ENCODE data around the gene MLPH. TPM values are rescaled to one million over a fixed set of nuclear protein-coding genes. Genes with fewer than 3 reads are reported as not detected.

Gene MLPH, protein sequence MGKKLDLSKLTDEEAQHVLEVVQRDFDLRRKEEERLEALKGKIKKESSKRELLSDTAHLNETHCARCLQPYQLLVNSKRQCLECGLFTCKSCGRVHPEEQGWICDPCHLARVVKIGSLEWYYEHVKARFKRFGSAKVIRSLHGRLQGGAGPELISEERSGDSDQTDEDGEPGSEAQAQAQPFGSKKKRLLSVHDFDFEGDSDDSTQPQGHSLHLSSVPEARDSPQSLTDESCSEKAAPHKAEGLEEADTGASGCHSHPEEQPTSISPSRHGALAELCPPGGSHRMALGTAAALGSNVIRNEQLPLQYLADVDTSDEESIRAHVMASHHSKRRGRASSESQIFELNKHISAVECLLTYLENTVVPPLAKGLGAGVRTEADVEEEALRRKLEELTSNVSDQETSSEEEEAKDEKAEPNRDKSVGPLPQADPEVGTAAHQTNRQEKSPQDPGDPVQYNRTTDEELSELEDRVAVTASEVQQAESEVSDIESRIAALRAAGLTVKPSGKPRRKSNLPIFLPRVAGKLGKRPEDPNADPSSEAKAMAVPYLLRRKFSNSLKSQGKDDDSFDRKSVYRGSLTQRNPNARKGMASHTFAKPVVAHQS
- under 1 TPM in 1 of 2 experiments, not detected in 1; 0.39 TPM for total RNA-seq
- not detected for polyA plus RNA-seq (2013, experiment 1 of 2)
- polyA plus RNA-seq (2013, experiment 2 of 2) = not detected
- 0 to 0.31 (median 0) reads per million in 172 experiments for total RNA-seq

DNA sequence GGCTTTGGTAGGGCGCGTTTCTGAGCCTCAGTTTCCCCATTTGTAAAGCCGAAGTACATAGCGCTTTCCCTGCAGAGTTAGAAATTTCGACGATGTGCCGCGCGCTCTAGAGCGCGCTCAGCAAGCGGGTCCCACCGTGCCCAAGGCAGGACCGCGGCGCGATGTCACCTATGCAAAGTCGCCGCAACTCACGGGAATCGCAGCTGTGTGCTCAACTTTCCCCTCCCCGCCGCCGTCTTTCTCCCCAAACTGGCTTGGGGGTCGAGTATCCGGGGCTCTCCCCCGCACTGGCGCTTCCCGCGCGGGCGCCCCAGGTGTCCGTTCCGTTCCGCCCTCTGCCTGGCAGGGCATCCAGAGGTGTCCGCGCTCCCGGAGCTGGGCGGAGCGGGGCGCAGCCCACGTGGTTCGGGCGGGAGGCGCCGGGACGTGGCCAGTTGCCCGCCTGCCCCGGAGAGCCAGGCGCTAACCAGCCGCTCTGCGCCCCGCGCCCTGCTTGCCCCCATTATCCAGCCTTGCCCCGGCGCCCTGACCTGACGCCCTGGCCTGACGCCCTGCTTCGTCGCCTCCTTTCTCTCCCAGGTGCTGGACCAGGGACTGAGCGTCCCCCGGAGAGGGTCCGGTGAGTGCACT is at the start of gene MLPH:
MLPH (plus strand) TSS at position 433 of the 630 bp plus-strand sequence. CDS start 6,176 bp downstream, outside the sequence.
- Histone ChIP-seq H3K4me3 (ENCODE audit: low read length) (no peak within 1 kb of the TSS), H3K4me1 (ENCODE audit: insufficient read depth, low read length) (peaks cover 4% of the 10 kb centered on the region), H3K9me3 (ENCODE audit: control insufficient read depth in 1 of 2, insufficient read depth in 1 of 2, low read length in 2 of 2) (peaks cover 13 to 26% of the 10 kb centered on the region in 2 experiments), H3K27ac (ENCODE audit: low read depth in 1 of 2, low read length in 2 of 2) (no peak within 1 kb of the TSS), H3K36me3 (ENCODE audit: insufficient read depth, low read length) (no peaks in the 10 kb centered on the region), H3K27me3 (ENCODE audit: control insufficient read depth in 1 of 2, insufficient read depth in 2 of 2, low read length in 2 of 2) (peaks cover 31 to 45% of the 10 kb centered on the region in 2 experiments)
- H3K36me3 Mint-ChIP-seq (ENCODE audit: low read depth) = no peaks in the 10 kb centered on the region
- peaks cover 62% of the 10 kb centered on the region for H3K27me3 Mint-ChIP-seq
- H3K9me3 Mint-ChIP-seq = peaks cover 9% of the 10 kb centered on the region
- ChIA-PET POLR2A (no interaction called here), CTCF (no interaction called here)
- H3K4me3 Mint-ChIP-seq = no peak within 1 kb of the TSS
- H3K4me1 Mint-ChIP-seq (ENCODE audit: low read depth) = peaks cover 4% of the 10 kb centered on the region
- DNase-seq (no peak), ATAC-seq (ENCODE audit: poor library complexity) (no peak)
- H3K27ac Mint-ChIP-seq = no peak within 1 kb of the TSS
- intact Hi-C loops (cut with DNase I, micrococcal nuclease) = no loop called here
- TF ChIP-seq, protein P1, sequence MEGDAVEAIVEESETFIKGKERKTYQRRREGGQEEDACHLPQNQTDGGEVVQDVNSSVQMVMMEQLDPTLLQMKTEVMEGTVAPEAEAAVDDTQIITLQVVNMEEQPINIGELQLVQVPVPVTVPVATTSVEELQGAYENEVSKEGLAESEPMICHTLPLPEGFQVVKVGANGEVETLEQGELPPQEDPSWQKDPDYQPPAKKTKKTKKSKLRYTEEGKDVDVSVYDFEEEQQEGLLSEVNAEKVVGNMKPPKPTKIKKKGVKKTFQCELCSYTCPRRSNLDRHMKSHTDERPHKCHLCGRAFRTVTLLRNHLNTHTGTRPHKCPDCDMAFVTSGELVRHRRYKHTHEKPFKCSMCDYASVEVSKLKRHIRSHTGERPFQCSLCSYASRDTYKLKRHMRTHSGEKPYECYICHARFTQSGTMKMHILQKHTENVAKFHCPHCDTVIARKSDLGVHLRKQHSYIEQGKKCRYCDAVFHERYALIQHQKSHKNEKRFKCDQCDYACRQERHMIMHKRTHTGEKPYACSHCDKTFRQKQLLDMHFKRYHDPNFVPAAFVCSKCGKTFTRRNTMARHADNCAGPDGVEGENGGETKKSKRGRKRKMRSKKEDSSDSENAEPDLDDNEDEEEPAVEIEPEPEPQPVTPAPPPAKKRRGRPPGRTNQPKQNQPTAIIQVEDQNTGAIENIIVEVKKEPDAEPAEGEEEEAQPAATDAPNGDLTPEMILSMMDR (IDR thresholded peaks at IDR 0.05) = no peak

DNA sequence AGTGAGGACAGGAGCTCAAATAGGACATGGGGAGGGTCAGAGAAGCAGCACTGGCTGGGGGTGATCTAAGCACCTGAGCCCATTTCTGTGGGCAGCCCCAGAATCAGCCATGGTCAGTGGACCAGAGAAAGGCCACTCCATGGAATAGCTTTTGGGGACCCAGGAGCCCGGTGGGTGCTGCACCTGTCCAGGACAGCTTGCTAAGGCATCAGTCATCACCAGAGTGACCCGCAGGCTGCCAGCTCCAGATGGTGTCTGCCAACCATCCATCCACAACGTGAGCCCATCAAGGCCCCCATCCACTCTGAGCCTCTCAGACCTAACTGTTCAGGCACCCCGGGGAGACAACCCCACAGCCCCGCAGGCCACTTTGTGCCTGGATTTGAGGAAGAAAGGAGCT is 49.5 kb upstream of the MLPH start:
- H3K4me3 Mint-ChIP-seq = no peak overlapping the region
- Histone ChIP-seq H3K9me3 (ENCODE audit: control insufficient read depth in 1 of 2, insufficient read depth in 1 of 2, low read length in 2 of 2) (no peaks in the 10 kb centered on the region), H3K36me3 (ENCODE audit: insufficient read depth, low read length) (no peaks in the 10 kb centered on the region), H3K27me3 (ENCODE audit: control insufficient read depth in 1 of 2, insufficient read depth in 2 of 2, low read length in 2 of 2) (no peaks in the 10 kb centered on the region), H3K4me3 (ENCODE audit: low read length) (no peak overlapping the region), H3K27ac (ENCODE audit: low read depth in 1 of 2, low read length in 2 of 2) (no peak overlapping the region), H3K4me1 (ENCODE audit: insufficient read depth, low read length) (peaks cover 81% of the 10 kb centered on the region)
- H3K9me3 Mint-ChIP-seq = no peaks in the 10 kb centered on the region
- ChIA-PET CTCF (interaction anchor here (0.6 to 1.4 kb wide), 2 partner anchors 16 to 38 kb away, joined by 3 to 4 read pairs; no protein-coding TSS in a partner anchor), POLR2A (interaction anchor here (2.2 kb wide), 1 partner anchor 15 kb away, joined by 7 read pairs; no protein-coding TSS in a partner anchor)
- H3K27ac Mint-ChIP-seq = no peak overlapping the region
- peaks cover 85% of the 10 kb centered on the region for H3K4me1 Mint-ChIP-seq (ENCODE audit: low read depth)
- H3K27me3 Mint-ChIP-seq = no peaks in the 10 kb centered on the region
- ATAC-seq (ENCODE audit: poor library complexity) = no peak
- no peak for DNase-seq
- intact Hi-C loops (cut with DNase I, micrococcal nuclease) = loop anchor here in 1 of 2 experiments (10.0 kb wide), 1 partner anchor 237 kb away; no protein-coding TSS in a partner anchor
- TF ChIP-seq, protein P1 (IDR thresholded peaks at IDR 0.05) = no peak
- no peaks in the 10 kb centered on the region for H3K36me3 Mint-ChIP-seq (ENCODE audit: low read depth)
